HepG2 (cell line): ENCODE measurements around the gene DLX5. TPM values are rescaled to one million over a fixed set of nuclear protein-coding genes. Genes with fewer than 3 reads are reported as not detected.

Source experiments
- ARNT2 ChIP-seq: sonication (generic); formaldehyde crosslinking; IDR thresholded peaks from 2 replicates; pipeline ENCODE4 v1.8.0; 2022; ENCODE audit warnings: mild to moderate bottlenecking, low read depth, missing genetic modification reagents, moderate library complexity
- ATF2 ChIP-seq: sonication (generic); formaldehyde crosslinking; IDR thresholded peaks from 2 replicates; pipeline ENCODE4 v1.4.0; 2020; ENCODE audit warnings: missing genetic modification reagents
- ATF4 ChIP-seq, 2 experiments: fragments of 450-650 bp in 1 of 2; sonication (generic) in 1 of 2; formaldehyde crosslinking; IDR thresholded peaks; 2 replicates each; pipeline versions ENCODE4 v1.5.0 to v1.8.0; 2020 to 2022; ENCODE audit warnings: mild to moderate bottlenecking in 1 of 2, missing genetic modification reagents in 1 of 2
- DBP ChIP-seq: sonication (generic); formaldehyde crosslinking; IDR thresholded peaks from 2 replicates; pipeline ENCODE4 v1.4.0; 2020; ENCODE audit warnings: missing genetic modification reagents; ENCODE audit errors: not compliant biosample characterization
- HNRNPH1 ChIP-seq: fragments of 200-400 bp; formaldehyde crosslinking; optimal IDR thresholded peaks from 2 replicates; pipeline ENCODE3; 2017; ENCODE audit warnings: mild to moderate bottlenecking, low read depth, low read length
- JUN ChIP-seq: sonication (generic); formaldehyde crosslinking; IDR thresholded peaks from 2 replicates; pipeline ENCODE4 v1.4.0; 2020; ENCODE audit warnings: mild to moderate bottlenecking, missing genetic modification reagents
- PCBP1 ChIP-seq: fragments of 200-400 bp; formaldehyde crosslinking; IDR thresholded peaks from 2 replicates; pipeline ENCODE4 v1.6.1; 2017; ENCODE audit warnings: mild to moderate bottlenecking, low read depth, low read length, borderline replicate concordance
- POLR2A ChIP-seq, 2 experiments: IDR thresholded peaks; 2 replicates each; pipeline ENCODE4 v1.6.1; 2011; ENCODE audit warnings: low read depth in 2 of 2, low read length in 2 of 2, mild to moderate bottlenecking in 1 of 2, moderate library complexity in 1 of 2; ENCODE audit not compliant: insufficient read depth in 1 of 2
- REST ChIP-seq, 2 experiments: IDR thresholded peaks; 2 replicates each; pipeline ENCODE4 v1.6.1; 2011 to 2012; ENCODE audit warnings: low read length in 2 of 2, borderline replicate concordance in 1 of 2, low read depth in 1 of 2, mild to moderate bottlenecking in 1 of 2, moderate library complexity in 1 of 2
- TAF1 ChIP-seq: sonication (generic); formaldehyde crosslinking; IDR thresholded peaks from 2 replicates; pipeline ENCODE4 v1.4.0; 2020; ENCODE audit warnings: missing genetic modification reagents
- YEATS4 ChIP-seq: sonication (generic); formaldehyde crosslinking; IDR thresholded peaks from 2 replicates; pipeline ENCODE4 v1.4.0; 2020; ENCODE audit warnings: missing genetic modification reagents, borderline replicate concordance
- ZEB1 ChIP-seq: IDR thresholded peaks from 2 replicates; pipeline ENCODE4 v1.6.1; 2012; ENCODE audit warnings: mild to moderate bottlenecking, low read depth, inconsistent platforms; ENCODE audit not compliant: insufficient replicate concordance
- ZNF264 ChIP-seq: sonication (generic); formaldehyde crosslinking; IDR thresholded peaks from 2 replicates; pipeline ENCODE4 v1.4.0; 2020; ENCODE audit warnings: missing genetic modification reagents
- ZNF704 ChIP-seq: sonication (generic); formaldehyde crosslinking; IDR thresholded peaks from 2 replicates; pipeline ENCODE4 v1.8.1; 2023; ENCODE audit warnings: mild to moderate bottlenecking, inconsistent platforms, moderate library complexity, missing genetic modification reagents, borderline replicate concordance
- polyA plus RNA-seq, 8 experiments: library from polyadenylated mRNA; depleted of rRNA in 3 of 8; stranded (reverse) in 7 of 8; unstranded in 1 of 8; fragments of >200 nt; fragmentation: Illumina TruSeq in 4 of 8; extraction: Trizol in 4 of 8; gene quantifications; 2 replicates each; pipeline versions ENCODE4 v1.2.1 to v1.2.3, GENCODE V29; 2011 to 2016; ENCODE audit warnings: low read depth in 4 of 8, missing spikeins in 1 of 8, mixed read lengths in 1 of 8; ENCODE audit not compliant: insufficient read depth in 1 of 8
- total RNA-seq, 5 experiments: library from RNA; depleted of rRNA; stranded (reverse); fragments of >200 nt; fragmentation: Illumina TruSeq; extraction: Trizol; gene quantifications; 2 replicates each; pipeline ENCODE4 v1.2.3, GENCODE V29; 2016; ENCODE audit warnings: low read depth in 1 of 5
- TF ChIP-seq, protein P1 (sequence below): sonication (generic); formaldehyde crosslinking; IDR thresholded peaks from 2 replicates; pipeline ENCODE4 v1.9.0; 2021; ENCODE audit warnings: missing genetic modification reagents, mild to moderate bottlenecking, borderline replicate concordance
- TF ChIP-seq, protein P2 (sequence below): sonication (generic); formaldehyde crosslinking; conservative IDR thresholded peaks from 2 replicates; pipeline ENCODE4 v1.4.0; 2020; ENCODE audit warnings: missing genetic modification reagents

Gene DLX5
- total and polyA plus RNA-seq, 2 of the 13 experiments (the other 11 are each of a cell fraction or from before 2014, with no cell fraction given) = not detected

GRCh38 chr7:97016381-97017191 is 8.0 kb downstream of the DLX5 start (continued):
- TF ChIP-seq PCBP1 (0 out of 2 replicates have a peak, but pooled peaks have one; percentile 30), ZNF264 (CRISPR knock-in tag) (peak; percentile 66; the same call in 1 of the 2 replicates), YEATS4 (CRISPR knock-in tag) (peak; percentile 82), REST (IDR thresholded peaks at IDR 0.05; ENCODE audit: borderline replicate concordance in 1 of 2, low read depth in 1 of 2, low read length in 2 of 2) (0 out of 4 replicates have a peak, but pooled peaks of 1 of the 2 experiments have one; percentile 18), DBP (CRISPR knock-in tag) (no peak), ZEB1 (peak; percentile 69), JUN (CRISPR knock-in tag) (peak; percentile 34; the same call in 1 of the 2 replicates), HNRNPH1 (no peak), ATF4 (CRISPR knock-in tag; IDR thresholded peaks at IDR 0.05) (no peak), POLR2A (IDR thresholded peaks at IDR 0.05; ENCODE audit: insufficient read depth in 1 of 2, low read depth in 2 of 2, low read length in 2 of 2) (peak; percentile 56 to 82; a peak in 3 of 4 replicates), TAF1 (CRISPR knock-in tag) (peak; percentile 82), ARNT2 (CRISPR knock-in tag) (peak; percentile 82), ZNF704 (peak; percentile 73; the same call in 1 of the 2 replicates), ATF2 (CRISPR knock-in tag) (0 out of 2 replicates have a peak, but pooled peaks have one; percentile 49)
- TF ChIP-seq, protein P1, sequence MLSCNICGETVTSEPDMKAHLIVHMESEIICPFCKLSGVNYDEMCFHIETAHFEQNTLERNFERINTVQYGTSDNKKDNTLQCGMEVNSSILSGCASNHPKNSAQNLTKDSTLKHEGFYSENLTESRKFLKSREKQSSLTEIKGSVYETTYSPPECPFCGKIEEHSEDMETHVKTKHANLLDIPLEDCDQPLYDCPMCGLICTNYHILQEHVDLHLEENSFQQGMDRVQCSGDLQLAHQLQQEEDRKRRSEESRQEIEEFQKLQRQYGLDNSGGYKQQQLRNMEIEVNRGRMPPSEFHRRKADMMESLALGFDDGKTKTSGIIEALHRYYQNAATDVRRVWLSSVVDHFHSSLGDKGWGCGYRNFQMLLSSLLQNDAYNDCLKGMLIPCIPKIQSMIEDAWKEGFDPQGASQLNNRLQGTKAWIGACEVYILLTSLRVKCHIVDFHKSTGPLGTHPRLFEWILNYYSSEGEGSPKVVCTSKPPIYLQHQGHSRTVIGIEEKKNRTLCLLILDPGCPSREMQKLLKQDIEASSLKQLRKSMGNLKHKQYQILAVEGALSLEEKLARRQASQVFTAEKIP (CRISPR knock-in tag) = no peak
- TF ChIP-seq, protein P2, sequence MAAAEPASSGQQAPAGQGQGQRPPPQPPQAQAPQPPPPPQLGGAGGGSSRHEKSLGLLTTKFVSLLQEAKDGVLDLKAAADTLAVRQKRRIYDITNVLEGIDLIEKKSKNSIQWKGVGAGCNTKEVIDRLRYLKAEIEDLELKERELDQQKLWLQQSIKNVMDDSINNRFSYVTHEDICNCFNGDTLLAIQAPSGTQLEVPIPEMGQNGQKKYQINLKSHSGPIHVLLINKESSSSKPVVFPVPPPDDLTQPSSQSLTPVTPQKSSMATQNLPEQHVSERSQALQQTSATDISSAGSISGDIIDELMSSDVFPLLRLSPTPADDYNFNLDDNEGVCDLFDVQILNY (CRISPR knock-in tag) = no peak
